ENCODE measurements around the gene DNAJC2.

DNAJC2 gene

GRCh38 chr7:103373866-103374643 lies 29.5 kb upstream of the DNAJC2 start:
- CTCF ChIA-PET = no interaction called here
- no peak for TF ChIP-seq CTCF (IDR thresholded peaks at IDR 0.05; ENCODE audit: insufficient read depth, low read length, missing control alignments)
- H3K4me3 ChIP-seq (ENCODE audit: low read depth, low read length) = no peak overlapping the region
- DNase-seq (ENCODE audit: low read depth, low spot score) = no peak
- POLR2A ChIA-PET = no interaction called here

- ChIA-PET POLR2A (no interaction called here), CTCF (no interaction called here)
- no peak for TF ChIP-seq CTCF (IDR thresholded peaks at IDR 0.05; ENCODE audit: insufficient read depth, low read length, missing control alignments)
- no peak overlapping the region for H3K4me3 ChIP-seq (ENCODE audit: low read depth, low read length)
- no peak for DNase-seq (ENCODE audit: low read depth, low spot score)
Measured at GRCh38 chr7:103369432-103369831, 24.9 kb upstream of the DNAJC2 start.

GRCh38 chr7:103349805-103350204 lies 5.2 kb upstream of the DNAJC2 start:
- no peak for DNase-seq (ENCODE audit: low read depth, low spot score)
- CTCF ChIA-PET = interaction anchor here (1.0 kb wide), 1 partner anchor 53 kb away, joined by 3 read pairs; no protein-coding TSS in a partner anchor
- H3K4me3 ChIP-seq (ENCODE audit: low read depth, low read length) = no peak overlapping the region
- POLR2A ChIA-PET = no interaction called here
- no peak for TF ChIP-seq CTCF (IDR thresholded peaks at IDR 0.05; ENCODE audit: insufficient read depth, low read length, missing control alignments)

- no peak for TF ChIP-seq CTCF (IDR thresholded peaks at IDR 0.05; ENCODE audit: insufficient read depth, low read length, missing control alignments)
- ChIA-PET POLR2A (no interaction called here), CTCF (interaction anchor here (1.0 kb wide), 1 partner anchor 52 kb away, joined by 3 read pairs; no protein-coding TSS in a partner anchor)
- peak overlapping the region; percentile 96 for H3K4me3 ChIP-seq (ENCODE audit: low read depth, low read length)
- no peak for DNase-seq (ENCODE audit: low read depth, low spot score)
Measured at GRCh38 chr7:103348959-103349358, 4.4 kb upstream of the DNAJC2 start.

DNA sequence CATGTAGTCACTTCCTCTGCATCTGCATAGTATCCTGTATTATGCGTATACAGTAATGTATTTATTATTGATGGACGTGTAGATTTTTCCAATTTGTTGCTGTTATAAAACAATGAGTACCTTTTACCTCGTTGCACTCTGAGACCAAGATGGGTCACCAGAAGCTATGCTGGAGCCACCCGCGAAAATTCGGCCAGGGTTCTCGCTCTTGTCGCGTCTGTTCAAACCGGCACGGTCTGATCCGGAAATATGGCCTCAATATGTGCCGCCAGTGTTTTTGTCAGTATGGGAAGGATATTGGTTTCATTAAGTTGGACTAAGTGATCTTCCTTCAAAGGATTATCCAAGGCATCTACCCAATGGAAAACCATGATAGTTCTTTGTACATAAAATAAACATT lies 3.9 kb upstream of the DNAJC2 start:
- no peak for DNase-seq (ENCODE audit: low read depth, low spot score)
- H3K4me3 ChIP-seq (ENCODE audit: low read depth, low read length) = peak overlapping the region; percentile 96
- ChIA-PET CTCF (interaction anchor here (1.2 kb wide), 1 partner anchor 51 kb away, joined by 4 read pairs; the partner anchor contains the start of gene PMPCB), POLR2A (no interaction called here)
- no peak for TF ChIP-seq CTCF (IDR thresholded peaks at IDR 0.05; ENCODE audit: insufficient read depth, low read length, missing control alignments)

DNA sequence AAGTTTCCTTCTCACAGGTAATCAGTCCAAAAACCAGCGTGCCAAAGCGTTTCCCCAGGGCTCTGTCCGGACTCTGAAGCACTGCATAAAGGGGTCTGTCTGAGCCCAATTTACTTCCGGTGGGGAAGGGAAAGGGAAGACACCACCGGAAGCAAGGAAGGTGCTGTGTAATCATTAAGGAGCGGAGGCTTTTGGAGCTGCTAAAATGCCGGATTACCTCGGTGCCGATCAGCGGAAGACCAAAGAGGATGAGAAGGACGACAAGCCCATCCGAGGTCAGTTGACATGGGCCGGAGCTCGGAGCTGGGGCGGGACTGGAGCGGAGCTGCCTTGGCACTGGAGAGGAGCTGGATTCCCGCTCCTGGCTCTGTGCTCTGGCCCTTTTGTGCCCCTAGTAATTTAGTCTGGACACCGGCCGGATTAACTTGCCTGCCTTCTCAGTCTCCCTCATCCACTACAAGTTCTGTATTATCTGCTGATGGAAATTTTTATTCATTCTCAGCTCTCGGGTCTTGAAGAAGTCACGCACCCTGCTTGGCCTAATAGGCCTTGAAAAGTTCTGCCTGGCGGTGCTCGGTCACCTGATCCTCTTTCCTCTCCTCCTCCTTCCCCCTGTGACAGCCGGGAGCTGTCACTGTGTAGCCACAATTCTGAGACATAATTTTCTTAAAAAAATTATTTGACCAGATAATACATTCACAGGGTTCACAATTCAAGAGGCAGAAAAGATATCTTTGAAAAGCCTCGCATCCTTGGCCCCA lies 3.1 kb upstream of the DNAJC2 start, which contains the start of gene PSMC2:
Gene PSMC2, plus strand, starts transcription at position 137 of the 761 bp plus-strand sequence. Its CDS starts 69 bp downstream, at position 206.
- CTCF ChIA-PET = interaction anchor here (1.2 kb wide), 1 partner anchor 50 kb away, joined by 4 read pairs; the partner anchor contains the start of gene PMPCB
- TF ChIP-seq CTCF (IDR thresholded peaks at IDR 0.05; ENCODE audit: insufficient read depth, low read length, missing control alignments) = no peak
- POLR2A ChIA-PET = no interaction called here
- H3K4me3 ChIP-seq (ENCODE audit: low read depth, low read length) = peak within 1 kb of the TSS; percentile 96
- peak; percentile 72 for DNase-seq (ENCODE audit: low read depth, low spot score)

Measured in AG04449 (cell line).